HTERT RPE-1 (cell line): ENCODE data around the gene METTL25B.

ENCODE experiments used
- in situ Hi-C: fragments of 300-500 bp; cut with MboI; formaldehyde crosslinking; loops from 4 replicates; pipeline ENCODE4 v1.14.3; 2020; ENCODE audit warnings: low sequenced_read_pairs

The METTL25B gene

GRCh38 chr1:156700736-156701531 is 27.3 kb upstream of the METTL25B start:
- in situ Hi-C loops = no loop called here

GRCh38 chr1:156703336-156703735 is 24.9 kb upstream of the METTL25B start:
- in situ Hi-C loops = no loop called here

- in situ Hi-C loops = no loop called here
Measured at GRCh38 chr1:156703741-156704140, 24.5 kb upstream of the METTL25B start.

- in situ Hi-C loops = no loop called here
Measured at GRCh38 chr1:156704166-156704711, 24.0 kb upstream of the METTL25B start.

GRCh38 chr1:156704930-156705320 is 23.3 kb upstream of the METTL25B start:
- in situ Hi-C loops = no loop called here

GRCh38 chr1:156705321-156705917 is 22.9 kb upstream of the METTL25B start, which contains the start of gene CRABP2:
Gene CRABP2 (minus strand): TSS chr1:156705583. CDS start chr1:156705446, 137 bp downstream.
- in situ Hi-C loops = no loop called here

- in situ Hi-C loops = no loop called here
Measured at GRCh38 chr1:156705918-156706656, 22.2 kb upstream of the METTL25B start.

GRCh38 chr1:156706657-156707416 is 21.4 kb upstream of the METTL25B start:
- in situ Hi-C loops = no loop called here

GRCh38 chr1:156707417-156708217 is 20.7 kb upstream of the METTL25B start:
- in situ Hi-C loops = no loop called here

GRCh38 chr1:156708218-156708661 is 20.0 kb upstream of the METTL25B start:
- in situ Hi-C loops = no loop called here

- in situ Hi-C loops = no loop called here
Measured at GRCh38 chr1:156709031-156709430, 19.2 kb upstream of the METTL25B start.

- in situ Hi-C loops = no loop called here
Measured at GRCh38 chr1:156709757-156710489, 18.3 kb upstream of the METTL25B start.

GRCh38 chr1:156711011-156711817 is 17.1 kb upstream of the METTL25B start:
- in situ Hi-C loops = no loop called here

- in situ Hi-C loops = no loop called here
Measured at GRCh38 chr1:156712626-156713025, 15.6 kb upstream of the METTL25B start.

- in situ Hi-C loops = no loop called here
Measured at GRCh38 chr1:156714830-156715229, 13.4 kb upstream of the METTL25B start.

GRCh38 chr1:156717351-156717750 is 10.9 kb upstream of the METTL25B start:
- in situ Hi-C loops = no loop called here

- in situ Hi-C loops = no loop called here
Measured at GRCh38 chr1:156721131-156721530, 7.1 kb upstream of the METTL25B start.

- in situ Hi-C loops = no loop called here
Measured at GRCh38 chr1:156721535-156721934, 6.7 kb upstream of the METTL25B start.
